HG03460 (cell line): Measurements from ENCODE around the gene KLK7.

Experiments
- ATAC-seq: cut with Tn5 transposase; IDR thresholded peaks from one replicate; pipeline ENCODE4 v1.9.1; 2021; ENCODE audit not compliant: unreplicated experiment

KLK7 gene

GRCh38 chr19:50983625-50984292 lies at the start of gene KLK7:
TSS of gene KLK7 (minus strand) at chr19:50983917. CDS start at chr19:50982399, 1,518 bp downstream.
- no peak for ATAC-seq

GRCh38 chr19:51031880-51032225 lies 48.1 kb upstream of the KLK7 start:
- ATAC-seq, result no peak

DNA sequence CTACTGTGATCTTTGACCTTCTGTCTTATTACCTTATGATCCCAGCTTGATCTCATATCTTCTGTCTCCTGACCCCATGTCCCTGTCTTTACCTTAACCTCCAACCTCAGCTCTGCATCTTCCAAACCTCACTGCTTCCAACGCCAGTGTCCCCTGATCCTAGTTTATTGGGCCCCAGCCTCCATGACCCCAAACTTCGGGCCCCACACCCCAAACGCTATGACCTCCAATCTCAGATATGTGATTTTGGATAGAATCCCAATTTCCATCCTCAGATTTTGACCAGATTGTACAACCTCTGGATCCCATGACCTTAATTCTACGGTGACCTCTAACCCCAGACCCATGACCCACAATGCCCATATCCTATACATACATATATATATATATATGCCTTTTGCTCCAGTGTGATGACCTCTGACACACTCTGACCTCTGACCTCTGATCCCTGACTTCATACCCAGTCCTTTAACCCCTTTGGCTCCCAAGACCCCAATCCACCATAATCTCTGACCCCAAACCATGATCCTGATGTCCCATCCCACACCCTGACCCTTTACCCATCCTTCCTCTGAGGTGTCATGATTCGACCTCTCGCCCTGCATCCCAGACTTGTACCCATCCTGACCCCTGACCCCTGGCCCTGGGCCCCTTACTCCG lies 47.6 kb upstream of the KLK7 start:
- no peak for ATAC-seq

- ATAC-seq, result no peak
Measured at GRCh38 chr19:51030631-51031030, 46.9 kb upstream of the KLK7 start.

DNA sequence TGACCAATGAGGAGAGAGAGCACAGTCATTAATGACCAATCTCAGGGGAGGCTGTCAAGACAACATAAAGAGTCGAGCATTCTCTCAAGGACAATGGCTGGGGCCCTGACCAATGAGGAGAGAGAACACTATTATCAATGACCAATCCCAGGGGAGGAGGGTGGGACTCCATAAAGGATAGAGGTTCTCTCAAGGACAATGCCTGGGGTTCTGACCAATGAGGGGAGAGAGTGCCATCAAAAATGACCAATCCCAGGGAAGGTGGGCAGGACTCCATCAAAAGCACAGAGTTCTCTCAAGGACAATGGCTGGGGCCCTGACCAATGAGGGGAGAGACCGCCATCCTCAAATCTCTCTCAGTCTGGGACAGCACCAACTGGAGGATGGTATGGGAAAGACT lies 46.0 kb upstream of the KLK7 start:
- ATAC-seq, result no peak

GRCh38 chr19:51027873-51028272 lies 44.2 kb upstream of the KLK7 start:
- no peak for ATAC-seq

DNA sequence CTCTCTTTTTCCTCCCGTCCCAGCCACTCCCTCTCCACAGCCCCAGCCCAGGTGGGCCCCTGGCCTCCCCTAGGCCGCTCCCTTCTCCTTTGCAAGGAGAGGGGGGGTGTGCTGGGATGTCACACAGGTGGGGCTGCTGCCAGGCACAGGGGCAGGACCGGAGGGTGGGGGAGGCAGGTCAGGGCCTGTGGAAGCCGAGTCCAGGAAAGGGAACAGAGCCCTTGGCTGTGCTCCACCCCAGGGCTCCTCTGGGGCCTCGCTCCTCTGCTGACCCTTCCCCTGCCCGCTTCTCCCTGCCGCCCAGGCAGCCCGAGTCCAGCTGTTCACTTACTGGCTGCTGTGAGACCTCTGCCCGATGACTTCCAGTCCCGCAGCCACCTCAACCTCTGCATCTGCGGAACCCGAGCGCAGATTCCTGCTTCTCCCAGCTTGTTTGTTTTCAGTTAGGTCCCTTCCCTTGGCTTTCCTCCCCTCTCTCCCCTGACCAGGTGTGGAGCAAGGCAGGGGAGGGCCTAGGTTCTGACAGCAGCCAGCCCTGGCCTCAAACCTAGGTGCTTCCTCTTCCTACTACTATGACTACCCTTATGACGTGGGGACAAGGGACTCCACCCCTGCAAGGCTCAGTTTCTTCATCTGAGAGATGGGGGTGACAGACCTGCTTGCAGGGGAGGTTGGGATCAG lies 43.5 kb upstream of the KLK7 start:
- no peak for ATAC-seq

- no peak for ATAC-seq
Measured at GRCh38 chr19:51026554-51026831, 42.8 kb upstream of the KLK7 start, which contains the start of gene KLK11. TSS of gene KLK11 (minus strand) at chr19:51026616. CDS start at chr19:51025631, 985 bp downstream.

DNA sequence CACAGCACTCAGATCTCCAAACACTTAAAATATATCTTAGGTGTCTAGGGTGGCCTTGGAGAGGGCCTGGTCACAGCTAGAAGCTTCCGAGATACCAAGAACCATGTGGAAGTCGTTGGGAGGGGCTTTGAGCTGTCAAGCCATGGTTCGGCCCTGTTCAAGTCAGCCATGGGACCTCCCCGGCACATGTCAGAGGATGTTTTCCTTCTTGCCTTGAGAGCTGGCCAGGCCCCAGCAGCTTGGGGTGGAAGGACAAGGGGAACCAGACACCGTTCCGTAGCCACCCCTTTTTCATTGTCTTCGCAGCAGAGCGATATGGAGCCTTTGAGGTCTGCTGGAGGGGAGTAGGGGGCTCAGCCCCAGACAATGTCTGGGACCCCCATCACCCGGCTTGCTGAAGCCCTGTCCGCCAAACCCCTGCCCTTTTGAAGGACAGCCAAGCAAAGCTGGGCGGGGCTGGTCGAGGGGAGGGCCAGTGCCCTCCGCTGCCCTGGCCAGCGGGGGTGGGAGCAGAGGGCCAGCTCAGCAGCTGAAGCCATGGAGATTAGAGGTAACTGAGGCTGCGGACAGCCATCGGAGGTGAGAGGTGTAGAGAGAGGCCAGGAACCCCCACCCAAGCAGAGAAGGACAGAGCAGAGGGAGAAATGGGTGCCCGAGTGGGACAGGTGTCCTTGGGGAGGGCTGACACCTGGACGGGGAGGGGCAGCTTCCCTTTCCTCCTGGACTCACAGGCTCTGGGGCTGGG lies 42.3 kb upstream of the KLK7 start:
- no peak for ATAC-seq

DNA sequence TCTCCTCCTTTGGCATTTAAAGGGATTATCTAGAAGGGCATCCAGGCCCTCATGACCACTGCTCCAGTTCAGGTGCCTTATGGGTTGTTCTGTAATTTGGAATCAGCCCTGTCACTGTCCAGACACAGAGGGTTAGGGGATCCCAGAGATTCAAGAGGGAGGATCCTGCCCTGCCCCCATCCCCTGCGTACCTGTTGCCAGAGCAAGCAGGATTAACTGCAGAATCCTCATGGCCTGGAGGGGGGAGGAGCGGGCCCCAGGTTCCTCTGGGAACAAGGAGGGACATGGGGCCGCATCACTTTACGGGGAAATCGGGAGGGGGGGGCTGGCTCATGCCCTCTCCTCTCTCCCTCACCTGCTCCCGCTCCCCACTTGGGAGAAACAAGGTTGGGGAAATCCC lies 41.7 kb upstream of the KLK7 start:
- no peak for ATAC-seq

GRCh38 chr19:51024924-51025323 lies 41.2 kb upstream of the KLK7 start:
- ATAC-seq, result no peak

DNA sequence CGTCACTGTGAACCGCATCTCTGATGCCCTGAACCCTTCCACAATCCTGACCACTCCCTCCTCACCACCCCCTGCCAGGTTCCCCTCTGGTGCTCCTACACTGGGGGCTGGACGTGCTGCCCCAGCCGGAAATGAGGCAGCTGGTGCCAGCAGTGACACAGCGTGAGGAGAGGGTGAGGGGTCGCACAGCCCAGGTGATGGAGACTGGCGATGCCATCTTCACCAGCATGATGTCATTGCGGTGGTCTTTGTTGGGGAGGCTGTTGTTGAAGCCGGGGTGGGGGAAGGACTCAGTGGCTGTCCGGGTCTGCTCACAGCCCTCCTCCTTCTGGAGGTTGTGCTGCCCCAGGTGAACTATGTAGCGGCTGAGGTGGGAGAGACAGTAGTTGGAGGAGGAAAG lies 40.2 kb upstream of the KLK7 start:
- ATAC-seq, result no peak

DNA sequence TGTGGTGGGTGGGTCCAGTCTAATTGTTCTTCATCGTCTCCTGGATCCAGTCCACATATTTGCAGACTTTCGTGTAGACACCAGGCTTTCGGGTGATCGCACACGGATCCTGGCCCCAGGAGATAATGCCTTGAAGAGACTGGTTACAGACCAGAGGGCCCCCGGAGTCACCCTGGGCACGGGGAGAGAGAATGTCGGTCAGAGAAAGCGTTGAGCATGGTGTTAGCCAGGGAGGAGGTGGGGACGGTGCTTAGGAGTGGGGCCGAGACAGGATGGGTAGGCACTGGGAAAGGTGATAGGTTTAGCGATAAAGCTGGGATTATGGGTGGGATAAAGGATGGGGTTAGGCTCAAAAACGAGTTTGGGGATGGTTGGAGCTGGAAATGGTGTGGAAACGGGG lies 38.8 kb upstream of the KLK7 start:
- ATAC-seq, result no peak

DNA sequence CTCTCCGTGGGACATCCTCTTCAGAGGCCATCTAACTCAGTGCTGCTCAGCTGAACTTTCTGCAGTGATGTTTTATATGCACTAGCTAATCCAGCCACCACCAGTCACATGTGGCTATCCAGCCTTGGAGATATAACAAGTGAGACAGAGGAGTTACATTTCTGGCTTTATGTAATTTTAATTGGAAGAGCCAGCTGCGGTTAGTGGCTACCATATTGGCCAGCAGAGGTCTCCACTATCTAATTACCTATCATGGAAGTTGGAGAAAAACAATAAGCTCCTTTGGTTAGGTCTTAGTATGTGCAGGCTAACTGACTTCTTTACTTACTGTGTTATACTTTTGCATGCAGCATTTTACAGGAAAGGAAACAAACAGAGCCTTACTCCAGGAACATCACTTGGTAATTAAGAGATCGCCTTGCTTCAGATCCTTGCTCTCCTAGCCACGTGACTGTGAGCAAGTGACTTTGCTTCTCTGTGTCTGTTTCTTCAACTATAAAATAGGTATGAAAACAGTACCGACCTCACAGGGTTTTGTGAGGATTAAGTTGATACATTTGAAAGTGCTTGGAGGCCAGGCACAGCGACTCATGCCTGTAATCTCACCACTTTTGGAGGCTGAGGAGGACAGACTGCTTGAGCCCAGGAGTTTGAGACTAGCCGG lies 37.4 kb upstream of the KLK7 start:
- ATAC-seq, result no peak

GRCh38 chr19:51019544-51019925 lies 35.8 kb upstream of the KLK7 start, which contains the start of gene KLK10:
TSS of gene KLK10 (minus strand) at chr19:51019709. CDS start at chr19:51019130, 579 bp downstream.
- no peak for ATAC-seq

DNA sequence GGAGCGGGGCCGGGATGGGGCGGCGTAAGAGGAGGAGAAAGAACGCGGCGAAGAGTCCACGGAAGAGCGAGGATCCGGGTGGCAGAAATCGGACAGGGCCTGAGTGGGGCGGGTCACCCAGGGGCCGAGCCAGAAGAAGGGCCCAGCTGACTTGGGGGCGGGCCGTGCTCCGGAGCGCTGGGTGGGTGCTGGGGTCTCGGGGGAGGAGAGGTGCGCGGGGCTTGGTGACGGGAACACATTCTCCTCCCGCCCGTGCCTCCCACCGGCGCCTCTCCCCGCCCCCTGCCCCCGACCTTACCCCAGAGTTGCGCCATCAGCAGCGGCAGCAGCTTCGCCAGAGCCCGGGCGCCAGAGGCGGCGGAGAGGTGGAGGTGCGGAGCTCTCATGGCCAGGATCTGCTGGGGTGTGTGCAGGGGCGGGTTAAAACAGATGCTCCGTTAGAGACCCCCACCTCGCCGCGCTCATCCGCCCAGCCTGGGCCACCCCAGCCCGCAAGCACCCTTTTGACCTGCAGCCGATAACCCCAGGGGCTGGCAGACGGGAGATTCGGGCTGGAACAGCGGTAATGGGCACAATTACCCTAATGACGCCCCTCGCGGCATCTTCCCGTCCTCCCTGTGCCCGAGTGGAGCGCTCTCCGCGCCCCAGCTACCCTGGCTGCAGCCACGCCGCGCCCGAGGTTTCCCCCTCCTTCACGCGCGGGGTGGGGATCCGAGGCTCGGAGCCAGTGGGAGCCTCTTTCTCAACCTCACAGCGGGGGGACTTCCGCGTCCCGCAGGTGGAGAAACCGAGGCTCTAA lies 35.2 kb upstream of the KLK7 start:
- ATAC-seq, result no peak

- no peak for ATAC-seq
Measured at GRCh38 chr19:51016798-51017683, 33.3 kb upstream of the KLK7 start.

DNA sequence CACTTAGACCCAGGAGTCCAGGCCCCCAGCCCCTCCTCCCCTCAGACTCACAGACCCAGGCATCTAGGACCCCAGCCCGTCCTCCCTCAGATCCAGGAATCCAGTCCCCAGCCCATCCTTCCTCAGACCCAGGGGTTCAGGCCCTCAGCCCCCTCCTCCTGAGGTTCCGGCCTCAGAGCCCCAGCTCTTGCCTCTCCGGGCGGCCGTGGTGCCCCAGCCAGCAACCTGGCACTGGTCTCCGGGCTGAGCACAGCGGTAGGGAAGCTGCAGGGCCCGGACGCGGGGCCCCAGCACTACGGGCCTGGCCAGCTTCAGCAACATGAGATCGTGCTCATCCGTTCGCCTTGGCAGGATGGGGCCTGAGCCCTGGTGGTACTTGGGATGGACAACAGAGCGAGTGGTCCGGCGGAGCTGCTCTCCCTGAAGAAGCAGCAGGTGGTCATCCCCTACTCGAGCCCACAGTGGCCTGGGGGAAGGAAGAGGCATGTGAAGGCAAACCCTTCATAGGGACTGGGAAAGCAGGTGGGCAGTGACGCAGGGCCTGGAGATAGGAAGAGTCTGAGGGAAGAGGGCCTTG lies 32.1 kb upstream of the KLK7 start:
- no peak for ATAC-seq

DNA sequence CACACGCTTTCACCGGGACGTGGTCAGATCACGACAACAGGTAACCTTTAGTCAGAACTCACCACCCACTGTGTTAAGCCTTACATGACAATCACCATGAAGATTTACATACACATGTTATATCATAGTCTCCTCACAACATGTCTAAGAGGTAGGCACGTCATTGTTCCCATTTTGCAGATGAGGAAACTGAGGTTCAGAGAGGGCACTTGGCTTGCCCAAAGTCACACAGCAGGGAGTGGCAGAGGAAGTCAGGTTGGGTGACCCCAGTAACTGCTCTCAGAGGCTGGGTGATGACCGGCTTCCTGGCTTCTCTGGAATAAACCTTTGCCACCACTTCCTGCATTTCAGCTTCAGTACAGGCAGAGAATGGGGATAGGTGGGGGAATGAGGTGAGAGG lies 30.5 kb upstream of the KLK7 start:
- no peak for ATAC-seq
